ENCODE measurements around the gene COL6A1.

The COL6A1 gene

DNA sequence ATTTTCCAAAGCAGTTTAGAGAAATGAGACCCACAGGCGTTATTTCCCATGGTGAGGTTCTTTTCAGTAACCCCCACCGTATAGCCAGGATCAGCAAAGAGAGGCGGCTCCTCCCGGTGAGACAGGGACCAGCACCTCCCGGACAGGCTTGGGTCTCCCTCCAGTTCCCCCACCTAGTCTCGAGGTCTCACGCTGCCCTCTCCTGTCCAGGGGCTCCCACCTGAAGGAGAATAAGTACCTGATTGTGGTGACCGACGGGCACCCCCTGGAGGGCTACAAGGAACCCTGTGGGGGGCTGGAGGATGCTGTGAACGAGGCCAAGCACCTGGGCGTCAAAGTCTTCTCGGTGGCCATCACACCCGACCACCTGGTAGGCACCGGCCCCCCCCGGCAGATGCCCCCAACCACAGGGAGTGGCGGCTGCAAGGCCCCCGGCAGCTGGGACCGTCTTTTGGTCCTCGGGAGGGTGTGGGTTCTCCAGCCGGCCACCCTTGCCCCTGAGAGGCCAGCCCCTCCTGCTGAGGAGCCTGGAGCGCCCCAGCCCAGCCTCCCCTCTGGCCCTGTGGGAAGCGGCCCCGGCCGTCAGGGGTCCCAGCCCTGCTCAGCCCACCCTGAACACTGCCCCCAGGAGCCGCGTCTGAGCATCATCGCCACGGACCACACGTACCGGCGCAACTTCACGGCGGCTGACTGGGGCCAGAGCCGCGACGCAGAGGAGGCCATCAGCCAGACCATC lies 4.9 kb downstream of the COL6A1 start:
- H3K4me3 ChIP-seq (replicated peaks; ENCODE audit: insufficient read depth, low read length), result no peak overlapping the region

GRCh38 chr21:45987121-45987711 lies 5.6 kb downstream of the COL6A1 start:
- Histone ChIP-seq H3K27me3 (ENCODE audit: insufficient read depth, poor library complexity, severe bottlenecking) (peaks cover 8% of the 10 kb centered on the region), H3K4me3 (replicated peaks; ENCODE audit: insufficient read depth, low read length) (no peak overlapping the region), H3K27ac (replicated peaks) (no peak overlapping the region)
- TF ChIP-seq GABPA (IDR thresholded peaks at IDR 0.05; ENCODE audit: low read depth), result no peak
- TF ChIP-seq, protein P1, sequence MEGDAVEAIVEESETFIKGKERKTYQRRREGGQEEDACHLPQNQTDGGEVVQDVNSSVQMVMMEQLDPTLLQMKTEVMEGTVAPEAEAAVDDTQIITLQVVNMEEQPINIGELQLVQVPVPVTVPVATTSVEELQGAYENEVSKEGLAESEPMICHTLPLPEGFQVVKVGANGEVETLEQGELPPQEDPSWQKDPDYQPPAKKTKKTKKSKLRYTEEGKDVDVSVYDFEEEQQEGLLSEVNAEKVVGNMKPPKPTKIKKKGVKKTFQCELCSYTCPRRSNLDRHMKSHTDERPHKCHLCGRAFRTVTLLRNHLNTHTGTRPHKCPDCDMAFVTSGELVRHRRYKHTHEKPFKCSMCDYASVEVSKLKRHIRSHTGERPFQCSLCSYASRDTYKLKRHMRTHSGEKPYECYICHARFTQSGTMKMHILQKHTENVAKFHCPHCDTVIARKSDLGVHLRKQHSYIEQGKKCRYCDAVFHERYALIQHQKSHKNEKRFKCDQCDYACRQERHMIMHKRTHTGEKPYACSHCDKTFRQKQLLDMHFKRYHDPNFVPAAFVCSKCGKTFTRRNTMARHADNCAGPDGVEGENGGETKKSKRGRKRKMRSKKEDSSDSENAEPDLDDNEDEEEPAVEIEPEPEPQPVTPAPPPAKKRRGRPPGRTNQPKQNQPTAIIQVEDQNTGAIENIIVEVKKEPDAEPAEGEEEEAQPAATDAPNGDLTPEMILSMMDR (IDR thresholded peaks at IDR 0.05; ENCODE audit: insufficient read depth, low read length), result no peak
- no peak for DNase-seq (ENCODE audit: low read depth in 1 of 2, low spot score in 1 of 2)

More for the DNA sequence above, 4.9 kb downstream of the COL6A1 start:
- H3K27me3 ChIP-seq (ENCODE audit: insufficient read depth, poor library complexity, severe bottlenecking), result peaks cover 15% of the 10 kb centered on the region
- TF ChIP-seq, protein P1 (IDR thresholded peaks at IDR 0.05; ENCODE audit: insufficient read depth, low read length), result no peak
- TF ChIP-seq POLR2AphosphoS5 (IDR thresholded peaks at IDR 0.05; ENCODE audit: low read depth) (no peak), REST (IDR thresholded peaks at IDR 0.05; ENCODE audit: insufficient replicate concordance, low read depth) (no peak), SPI1 (IDR thresholded peaks at IDR 0.05; ENCODE audit: borderline replicate concordance, low read depth) (no peak), GABPA (IDR thresholded peaks at IDR 0.05; ENCODE audit: low read depth) (no peak)
- no peak for DNase-seq (ENCODE audit: low read depth in 1 of 2, low spot score in 1 of 2)
- H3K27ac ChIP-seq (replicated peaks), result no peak overlapping the region

GRCh38 chr21:45988366-45989347 lies 7.1 kb downstream of the COL6A1 start:
- no peaks in the 10 kb centered on the region for H3K27me3 ChIP-seq (ENCODE audit: insufficient read depth, poor library complexity, severe bottlenecking)
- no peak overlapping the region for H3K4me3 ChIP-seq (replicated peaks; ENCODE audit: insufficient read depth, low read length)
- no peak for DNase-seq (ENCODE audit: low read depth in 1 of 2, low spot score in 1 of 2)
- TF ChIP-seq REST (IDR thresholded peaks at IDR 0.05; ENCODE audit: insufficient replicate concordance, low read depth), result no peak
- no peak for TF ChIP-seq SPI1 (IDR thresholded peaks at IDR 0.05; ENCODE audit: borderline replicate concordance, low read depth)
- H3K27ac ChIP-seq (replicated peaks), result no peak overlapping the region
